ENCODE data around the gene MAP2K4. TPM values are rescaled to one million over a fixed set of nuclear protein-coding genes. Genes with fewer than 3 reads are reported as not detected.
"Not testable (repeated sequence)": the region's sequence is repeated elsewhere in the genome, so short reads cannot be mapped to it uniquely, and the experiment has no call there.

MAP2K4 gene
- total RNA-seq (10 to 100 TPM; 27.8 to 63.6 TPM), polyA plus RNA-seq (10 to 100 TPM; 10.7 to 12.9 TPM)
- long read RNA-seq, donor 1, transcript MAP2K4-201 (11 exons, 3,826 nt) = major isoform, 7 of 10 reads
- long read RNA-seq, donor 1, partial matches to known transcripts = 0 of 10 reads
- long read RNA-seq, donor 1, other reads (novel, unspliced or antisense) = 0 of 10 reads
- long read RNA-seq, donor 2, partial matches to known transcripts = 0 of 2 reads
- long read RNA-seq, donor 2, other reads (novel, unspliced or antisense) = 0 of 2 reads
- long read RNA-seq, donor 3, partial matches to known transcripts = 19 of 23 reads
- long read RNA-seq, donor 3, other reads (novel, unspliced or antisense) = 0 of 23 reads
- long read RNA-seq, donor 4, partial matches to known transcripts = 0 of 1 reads
- long read RNA-seq, donor 4, other reads (novel, unspliced or antisense) = 0 of 1 reads
- long read RNA-seq, donor 5, transcript MAP2K4-201 (11 exons, 3,826 nt) = major isoform, 10 of 14 reads
- long read RNA-seq, donor 5, partial matches to known transcripts = 0 of 14 reads
- long read RNA-seq, donor 5, other reads (novel, unspliced or antisense) = 0 of 14 reads

DNA sequence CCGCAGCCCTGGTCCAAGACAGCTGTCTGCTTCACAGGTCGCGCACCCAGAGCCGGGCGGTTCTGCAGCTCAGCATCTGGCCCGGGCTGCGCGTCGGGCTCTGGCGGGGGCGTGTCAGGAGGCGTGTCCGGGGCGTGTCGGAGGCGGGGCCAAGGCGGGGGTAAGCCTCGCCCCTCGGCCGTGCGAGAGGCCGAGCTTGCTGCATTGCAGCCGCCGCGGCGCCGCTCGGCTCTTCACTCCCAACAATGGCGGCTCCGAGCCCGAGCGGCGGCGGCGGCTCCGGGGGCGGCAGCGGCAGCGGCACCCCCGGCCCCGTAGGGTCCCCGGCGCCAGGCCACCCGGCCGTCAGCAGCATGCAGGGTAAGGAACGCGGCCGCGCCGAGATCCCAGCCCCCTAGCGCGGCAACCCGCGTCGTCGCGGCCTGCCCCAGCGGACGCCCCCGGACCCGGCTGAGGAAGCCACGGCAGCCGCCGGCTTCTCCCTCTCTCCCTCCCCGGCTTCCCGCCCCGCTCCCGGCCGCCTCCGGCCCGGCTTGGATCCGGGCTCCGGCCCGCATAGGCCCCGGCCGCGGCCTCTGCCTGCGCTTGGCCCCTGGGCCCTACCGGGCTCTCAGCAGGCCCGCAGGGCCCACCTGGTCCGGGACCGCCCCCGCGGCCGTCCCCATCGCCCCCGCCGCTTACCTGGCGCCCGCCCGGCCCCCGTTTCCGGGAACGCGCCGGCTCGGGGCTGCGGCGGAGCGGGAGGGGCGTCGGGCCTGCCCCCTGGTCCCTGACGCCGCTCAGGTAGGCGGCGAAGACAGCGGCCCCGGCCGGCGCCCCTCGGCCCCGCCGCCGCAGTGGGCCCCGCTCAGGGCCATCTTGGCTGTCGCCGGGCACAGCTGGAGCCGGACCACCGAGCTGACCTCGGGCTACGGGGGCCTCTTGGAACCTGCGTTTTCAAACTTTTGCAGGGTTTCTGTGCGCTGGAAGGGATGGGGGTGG, at the start of gene MAP2K4:
MAP2K4 (plus strand) TSS at position 236 of the 981 bp plus-strand sequence; CDS start at position 246, 10 bp downstream.
- 0 to 1% methylated on average over 79 to 123 of the region's 123 CpGs for WGBS, 2 donors
- peaks cover 0 to 23% (median 8%) of the 10 kb centered on the region in 5 donors for H3K4me1 ChIP-seq (ENCODE audit: control insufficient read depth in 5 of 5, insufficient read depth in 5 of 5, low read length in 5 of 5)
- TF ChIP-seq, protein P1, sequence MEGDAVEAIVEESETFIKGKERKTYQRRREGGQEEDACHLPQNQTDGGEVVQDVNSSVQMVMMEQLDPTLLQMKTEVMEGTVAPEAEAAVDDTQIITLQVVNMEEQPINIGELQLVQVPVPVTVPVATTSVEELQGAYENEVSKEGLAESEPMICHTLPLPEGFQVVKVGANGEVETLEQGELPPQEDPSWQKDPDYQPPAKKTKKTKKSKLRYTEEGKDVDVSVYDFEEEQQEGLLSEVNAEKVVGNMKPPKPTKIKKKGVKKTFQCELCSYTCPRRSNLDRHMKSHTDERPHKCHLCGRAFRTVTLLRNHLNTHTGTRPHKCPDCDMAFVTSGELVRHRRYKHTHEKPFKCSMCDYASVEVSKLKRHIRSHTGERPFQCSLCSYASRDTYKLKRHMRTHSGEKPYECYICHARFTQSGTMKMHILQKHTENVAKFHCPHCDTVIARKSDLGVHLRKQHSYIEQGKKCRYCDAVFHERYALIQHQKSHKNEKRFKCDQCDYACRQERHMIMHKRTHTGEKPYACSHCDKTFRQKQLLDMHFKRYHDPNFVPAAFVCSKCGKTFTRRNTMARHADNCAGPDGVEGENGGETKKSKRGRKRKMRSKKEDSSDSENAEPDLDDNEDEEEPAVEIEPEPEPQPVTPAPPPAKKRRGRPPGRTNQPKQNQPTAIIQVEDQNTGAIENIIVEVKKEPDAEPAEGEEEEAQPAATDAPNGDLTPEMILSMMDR (IDR thresholded peaks at IDR 0.05; ENCODE audit: control extremely low read depth, extremely low read depth) = no peak
- peak within 1 kb of the TSS; percentile 93 for H3K4me3 ChIP-seq
- H3K36me3 ChIP-seq (ENCODE audit: control insufficient read depth in 4 of 4, insufficient read depth in 4 of 4, low read length in 4 of 4) = no peaks in the 10 kb centered on the region
- no peaks in the 10 kb centered on the region for H3K9me3 ChIP-seq (ENCODE audit: control insufficient read depth in 4 of 4, insufficient read depth in 3 of 4, low read length in 3 of 4)
- DNase-seq = peak; percentile 92 to 95 (median 95)
- peak within 1 kb of the TSS; percentile 96 to 97 for H3K27ac ChIP-seq (ENCODE audit: low read depth in 1 of 2, low read length in 1 of 2)
- ATAC-seq (ENCODE audit: insufficient read depth, low FRiP score) = peak; percentile 98
- H3K9ac ChIP-seq (ENCODE audit: insufficient read depth in 1 of 2, low read length in 2 of 2) = peak within 1 kb of the TSS; percentile 34 to 69
- H3K27me3 ChIP-seq (ENCODE audit: control insufficient read depth in 3 of 3, insufficient read depth in 3 of 3, low read length in 2 of 3) = no peaks in the 10 kb centered on the region

DNA sequence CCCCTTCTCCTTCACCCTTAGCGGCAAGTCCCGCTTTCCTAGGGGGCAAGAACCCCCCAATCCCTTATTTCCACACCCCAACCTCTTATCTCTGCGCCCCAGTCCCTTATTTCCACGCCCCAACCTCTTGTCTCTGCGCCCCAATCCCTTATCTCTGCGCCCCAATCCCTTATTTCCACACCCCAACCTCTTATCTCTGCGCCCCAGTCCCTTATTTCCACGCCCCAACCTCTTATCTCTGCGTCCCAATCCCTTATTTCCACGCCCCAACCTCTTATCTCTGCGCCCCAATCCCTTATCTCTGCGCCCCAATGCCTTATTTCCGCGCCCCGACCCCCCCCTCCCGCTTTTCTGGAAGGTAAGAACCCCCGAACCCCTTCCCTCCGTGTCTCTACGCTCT, 47.9 kb upstream of the MAP2K4 start:
- WGBS, 2 donors = 93 to 94% methylated on average over 19 of the region's 19 CpGs

DNA sequence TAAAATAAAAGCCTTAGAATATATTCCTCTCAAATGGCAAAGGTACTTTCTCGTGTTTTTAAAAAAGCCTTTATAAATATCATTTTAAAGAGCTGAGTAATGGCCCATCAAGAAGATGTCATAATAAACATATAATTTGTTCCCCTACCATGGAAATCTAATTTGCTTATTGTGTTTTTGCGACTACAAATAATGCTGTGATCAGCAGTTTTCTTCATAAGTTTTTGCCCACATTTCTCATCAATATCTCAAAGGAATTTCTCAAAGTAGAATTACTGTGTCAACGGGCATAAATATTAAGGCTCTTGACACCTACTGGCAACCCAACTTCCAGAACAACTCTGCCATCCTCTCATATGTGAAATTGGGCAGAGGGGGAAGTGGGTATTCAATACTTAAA, 40.9 kb upstream of the MAP2K4 start:
- H3K36me3 ChIP-seq (ENCODE audit: control insufficient read depth in 4 of 4, insufficient read depth in 4 of 4, low read length in 4 of 4) = peaks cover 9 to 23% (median 17%) of the 10 kb centered on the region in 4 donors
- H3K9ac ChIP-seq (ENCODE audit: insufficient read depth in 1 of 2, low read length in 2 of 2) = no peak overlapping the region
- no peaks in the 10 kb centered on the region for H3K27me3 ChIP-seq (ENCODE audit: control insufficient read depth in 3 of 3, insufficient read depth in 3 of 3, low read length in 2 of 3)
- no peak for DNase-seq
- ATAC-seq (ENCODE audit: insufficient read depth, low FRiP score) = no peak
- H3K27ac ChIP-seq (ENCODE audit: low read depth in 1 of 2, low read length in 1 of 2) = no peak overlapping the region
- 93 to 95% methylated on average over 3 of the region's 3 CpGs for WGBS, 2 donors
- no peaks in the 10 kb centered on the region for H3K4me1 ChIP-seq (ENCODE audit: control insufficient read depth in 5 of 5, insufficient read depth in 5 of 5, low read length in 5 of 5)
- no peak overlapping the region for H3K4me3 ChIP-seq
- TF ChIP-seq, protein P1 (IDR thresholded peaks at IDR 0.05; ENCODE audit: control extremely low read depth, extremely low read depth) = no peak
- no peaks in the 10 kb centered on the region for H3K9me3 ChIP-seq (ENCODE audit: control insufficient read depth in 4 of 4, insufficient read depth in 3 of 4, low read length in 3 of 4)

More for the DNA sequence above, 47.9 kb upstream of the MAP2K4 start:
- not testable (repeated sequence) for H3K27ac ChIP-seq (ENCODE audit: low read depth in 1 of 2, low read length in 1 of 2); H3K36me3 ChIP-seq (ENCODE audit: control insufficient read depth in 4 of 4, insufficient read depth in 4 of 4, low read length in 4 of 4); H3K9me3 ChIP-seq (ENCODE audit: control insufficient read depth in 4 of 4, insufficient read depth in 3 of 4, low read length in 3 of 4); H3K4me1 ChIP-seq (ENCODE audit: control insufficient read depth in 5 of 5, insufficient read depth in 5 of 5, low read length in 5 of 5); DNase-seq; ATAC-seq (ENCODE audit: insufficient read depth, low FRiP score); H3K4me3 ChIP-seq; H3K9ac ChIP-seq (ENCODE audit: insufficient read depth in 1 of 2, low read length in 2 of 2); H3K27me3 ChIP-seq (ENCODE audit: control insufficient read depth in 3 of 3, insufficient read depth in 3 of 3, low read length in 2 of 3)
